ENCODE data around the gene PKN3. TPM values are rescaled to one million over a fixed set of nuclear protein-coding genes. Genes with fewer than 3 reads are reported as not detected.
"Not testable (repeated sequence)": the region's sequence is repeated elsewhere in the genome, so short reads cannot be mapped to it uniquely, and the experiment has no call there.

PKN3 gene
- total and polyA plus RNA-seq, 7 donors: 1.6 to 7.2 (median 3.0) TPM

- intact Hi-C loops (cut with DNase I): no loop called here
- DNase-seq: no peak
- H3K36me3 ChIP-seq: peaks cover 19 to 47% (median 26%) of the 10 kb centered on the region in 4 donors
- 5 to 8% methylated on average over 5 of the region's 5 CpGs for WGBS, 2 donors
- H3K9me3 ChIP-seq: no peaks in the 10 kb centered on the region
- peak overlapping the region; percentile 58 to 98 (median 94) for H3K4me3 ChIP-seq
- TF ChIP-seq EP300 (IDR thresholded peaks at IDR 0.05) (no peak), CTCF (IDR thresholded peaks at IDR 0.05) (no peak), POLR2A (IDR thresholded peaks at IDR 0.05) (no peak), POLR2AphosphoS5 (IDR thresholded peaks at IDR 0.05) (no peak)
- H3K27me3 ChIP-seq: no peaks in the 10 kb centered on the region
- peak overlapping the region; percentile 71 to 100 (median 88) for H3K27ac ChIP-seq
- peaks cover 0 to 27% (median 23%) of the 10 kb centered on the region in 4 donors for H3K4me1 ChIP-seq
Observed at GRCh38 chr9:128690684-128691034, 11.6 kb upstream of the PKN3 start.

- DNase-seq: not testable (repeated sequence)
Observed at GRCh38 chr9:128693738-128694137, 8.6 kb upstream of the PKN3 start.

GRCh38 chr9:128694344-128694743 lies 8.0 kb upstream of the PKN3 start:
- Histone ChIP-seq H3K9me3 (no peaks in the 10 kb centered on the region), H3K27ac (no peak overlapping the region), H3K4me3 (no peak overlapping the region), H3K27me3 (no peaks in the 10 kb centered on the region), H3K36me3 (peaks cover 19 to 61% (median 27%) of the 10 kb centered on the region in 4 donors), H3K4me1 (peaks cover 0 to 20% (median 17%) of the 10 kb centered on the region in 4 donors)
- TF ChIP-seq CTCF (IDR thresholded peaks at IDR 0.05): no peak
- WGBS, 2 donors: 67 to 84% methylated on average over 6 of the region's 6 CpGs
- DNase-seq: no peak
- intact Hi-C loops (cut with DNase I): no loop called here

More at GRCh38 chr9:128693738-128694137, 8.6 kb upstream of the PKN3 start:
- H3K4me3 ChIP-seq; intact Hi-C loops (cut with DNase I); H3K27ac ChIP-seq; H3K9me3 ChIP-seq; H3K27me3 ChIP-seq: not testable (repeated sequence)
- Histone ChIP-seq H3K36me3 (peaks cover 19 to 61% (median 27%) of the 10 kb centered on the region in 4 donors), H3K4me1 (peaks cover 0 to 20% (median 17%) of the 10 kb centered on the region in 4 donors)
- 91% methylated on average over 3 of the region's 3 CpGs for WGBS, 2 donors

GRCh38 chr9:128696923-128697707 lies 5.2 kb upstream of the PKN3 start:
- Histone ChIP-seq H3K27me3 (no peaks in the 10 kb centered on the region), H3K4me1 (peaks cover 0 to 6% (median 1%) of the 10 kb centered on the region in 4 donors), H3K36me3 (peaks cover 16 to 49% (median 27%) of the 10 kb centered on the region in 4 donors), H3K4me3 (no peak overlapping the region), H3K9me3 (no peaks in the 10 kb centered on the region), H3K27ac (no peak overlapping the region)
- intact Hi-C loops (cut with DNase I): no loop called here
- TF ChIP-seq EP300 (IDR thresholded peaks at IDR 0.05) (no peak), CTCF (IDR thresholded peaks at IDR 0.05) (no peak), POLR2AphosphoS5 (IDR thresholded peaks at IDR 0.05) (no peak), POLR2A (IDR thresholded peaks at IDR 0.05) (no peak)
- 74 to 75% methylated on average over 8 of the region's 8 CpGs for WGBS, 2 donors
- DNase-seq: peak; percentile 17

GRCh38 chr9:128699096-128699795 lies 3.1 kb upstream of the PKN3 start:
- H3K4me3 ChIP-seq; H3K27ac ChIP-seq; H3K9me3 ChIP-seq; H3K27me3 ChIP-seq; intact Hi-C loops (cut with DNase I): not testable (repeated sequence)
- WGBS, 2 donors: 82 to 92% methylated on average over 30 of the region's 30 CpGs
- peaks cover 0 to 19% (median 13%) of the 10 kb centered on the region in 4 donors for H3K4me1 ChIP-seq
- DNase-seq: peak; percentile 46
- peaks cover 3 to 28% (median 7%) of the 10 kb centered on the region in 4 donors for H3K36me3 ChIP-seq
